H1 (cell line): Measurements from ENCODE around the gene PDK4. TPM values are rescaled to one million over a fixed set of nuclear protein-coding genes. Genes with fewer than 3 reads are reported as not detected.

Experiments
- CTCF ChIA-PET: fragments of 300-600 bp; sonication (Branson Sonifier 250); formaldehyde crosslinking; loops from one replicate; lab custom pipeline; 2021; ENCODE audit not compliant: partially characterized antibody; lab: Charles Lee
- POLR2A ChIA-PET: fragments of 300-600 bp; sonication (Branson Sonifier 250); formaldehyde crosslinking; loops from one replicate; lab custom pipeline; 2021; ENCODE audit warnings: inconsistent platforms; ENCODE audit not compliant: partially characterized antibody; lab: Charles Lee
- DNase-seq, 2 experiments: peaks; one replicate each; pipeline versions ENCODE4 v3.0.0 to v3.0.0-alpha.2; 2010 to 2022; ENCODE audit warnings: low spot score in 2 of 2, low read depth in 1 of 2, mixed read lengths in 1 of 2
- FAIRE-seq: peaks from 2 replicates; lab custom pipeline; 2011; peaks lifted over from hg19 to GRCh38; lab: Jason Lieb, UNC
- H2AFZ ChIP-seq: 2 replicates; pipeline ENCODE4 v1.8.1; 2012; ENCODE audit warnings: low read length, inconsistent platforms
- H2AK5ac ChIP-seq: 2 replicates; pipeline ENCODE4 v1.6.1; 2013; ENCODE audit warnings: low read depth, low read length
- H2BK120ac ChIP-seq: replicated peaks from 2 replicates; pipeline ENCODE3; 2013; ENCODE audit warnings: low read depth, low read length, inconsistent platforms
- H2BK12ac ChIP-seq: 2 replicates; pipeline ENCODE4 v1.6.1; 2013; ENCODE audit warnings: low read depth, low read length
- H2BK15ac ChIP-seq: 2 replicates; pipeline ENCODE4 v1.6.1; 2013; ENCODE audit warnings: low read length
- H2BK20ac ChIP-seq: 2 replicates; pipeline ENCODE4 v1.6.1; 2013; ENCODE audit warnings: low read length
- H2BK5ac ChIP-seq: 2 replicates; pipeline ENCODE4 v1.6.1; 2013; ENCODE audit warnings: low read depth, low read length
- H3K14ac ChIP-seq: 2 replicates; pipeline ENCODE4 v1.6.1; 2013; ENCODE audit warnings: inconsistent platforms; ENCODE audit not compliant: insufficient read length
- H3K18ac ChIP-seq: 2 replicates; pipeline ENCODE4 v1.6.1; 2013; ENCODE audit warnings: low read length; ENCODE audit errors: extremely low read depth
- H3K23ac ChIP-seq: 2 replicates; pipeline ENCODE4 v1.6.1; 2013; ENCODE audit warnings: inconsistent platforms; ENCODE audit not compliant: insufficient read length
- H3K23me2 ChIP-seq: 2 replicates; pipeline ENCODE4 v1.6.1; 2013; ENCODE audit warnings: low read depth, low read length
- H3K27ac ChIP-seq: 2 replicates; pipeline ENCODE4 v1.6.1; 2011; ENCODE audit warnings: low read depth, low read length, inconsistent platforms
- H3K27me3 ChIP-seq, 4 experiments: replicated peaks in 1 of 4; 1 replicate in 1 of 4; 2 replicates in 3 of 4; pipeline versions ENCODE4 v1.6.1 to v1.8.1; 2011 to 2013; ENCODE audit warnings: low read length in 3 of 4, mild to moderate bottlenecking in 3 of 4, inconsistent platforms in 2 of 4, mixed read lengths in 2 of 4, moderate library complexity in 1 of 4; ENCODE audit not compliant: control insufficient read depth in 3 of 4, insufficient read depth in 3 of 4; ENCODE audit errors: extremely low read depth in 1 of 4
- H3K36me3 ChIP-seq, 4 experiments: 2 replicates each; pipeline versions ENCODE4 v1.6.1 to v1.8.1; 2011 to 2013; ENCODE audit warnings: mild to moderate bottlenecking in 4 of 4, low read length in 3 of 4, moderate library complexity in 2 of 4, control low read depth in 1 of 4, inconsistent platforms in 1 of 4; ENCODE audit not compliant: insufficient read depth in 4 of 4, control insufficient read depth in 2 of 4
- H3K4ac ChIP-seq: replicated peaks from 2 replicates; pipeline ENCODE3; 2013; ENCODE audit warnings: low read length, low read depth, mixed read lengths, inconsistent platforms; ENCODE audit not compliant: insufficient read length
- H3K4me1 ChIP-seq, 4 experiments: replicated peaks in 1 of 4; 1 replicate in 1 of 4; 2 replicates in 3 of 4; pipeline versions ENCODE4 v1.6.1 to v1.8.1; 2011 to 2013; ENCODE audit warnings: low read length in 3 of 4, inconsistent platforms in 2 of 4, mixed read lengths in 1 of 4; ENCODE audit not compliant: insufficient read depth in 4 of 4, control insufficient read depth in 3 of 4
- H3K4me2 ChIP-seq, 2 experiments: 2 replicates each; pipeline versions ENCODE4 v1.6.1 to v1.8.1; 2011 to 2013; ENCODE audit warnings: low read depth in 2 of 2, low read length in 2 of 2, control low read depth in 1 of 2, inconsistent platforms in 1 of 2, mild to moderate bottlenecking in 1 of 2; ENCODE audit not compliant: insufficient read depth in 1 of 2
- H3K4me3 ChIP-seq, 4 experiments: fragments of 200-600, 300-600 bp in 1 of 4; sonication (generic), shearing (Covaris generic), sonication (Bioruptor Twin) in 1 of 4; 2 replicates each; pipeline versions ENCODE4 v1.5.1 to v1.8.1; 2011 to 2016; ENCODE audit warnings: low read length in 4 of 4, low read depth in 3 of 4, control low read depth in 2 of 4, inconsistent platforms in 2 of 4, mild to moderate bottlenecking in 2 of 4, mixed read lengths in 1 of 4, moderate library complexity in 1 of 4; ENCODE audit not compliant: insufficient read depth in 2 of 4; ENCODE audit errors: extremely low read depth in 1 of 4
- H3K56ac ChIP-seq: replicated peaks from 2 replicates; pipeline ENCODE3; 2013; ENCODE audit warnings: low read depth, mild to moderate bottlenecking, mixed read lengths, low read length, inconsistent platforms; ENCODE audit not compliant: insufficient read length
- H3K79me1 ChIP-seq: 2 replicates; pipeline ENCODE4 v1.6.1; 2013; ENCODE audit warnings: low read depth, low read length, control low read depth
- H3K79me2 ChIP-seq, 2 experiments: 2 replicates each; pipeline versions ENCODE4 v1.6.1 to v1.8.1; 2012 to 2013; ENCODE audit warnings: low read length in 2 of 2, mild to moderate bottlenecking in 2 of 2, inconsistent platforms in 1 of 2; ENCODE audit not compliant: insufficient read depth in 2 of 2, control insufficient read depth in 1 of 2
- H3K9ac ChIP-seq, 4 experiments: replicated peaks in 1 of 4; 1 replicate in 1 of 4; 2 replicates in 3 of 4; pipeline versions ENCODE4 v1.6.1 to v1.8.1; 2011 to 2013; ENCODE audit warnings: low read depth in 3 of 4, low read length in 3 of 4, control low read depth in 2 of 4, mild to moderate bottlenecking in 2 of 4, moderate library complexity in 2 of 4, inconsistent platforms in 1 of 4; ENCODE audit errors: extremely low read depth in 1 of 4
- H3K9me3 ChIP-seq, 2 experiments: 2 replicates each; pipeline versions ENCODE4 v1.6.1 to v1.8.1; 2012 to 2013; ENCODE audit warnings: mild to moderate bottlenecking in 2 of 2, moderate library complexity in 2 of 2, control low read depth in 1 of 2, inconsistent platforms in 1 of 2, low read depth in 1 of 2, low read length in 1 of 2, mixed read lengths in 1 of 2; ENCODE audit not compliant: insufficient read depth in 2 of 2
- H4K20me1 ChIP-seq, 2 experiments: replicated peaks in 1 of 2; 2 replicates each; pipeline versions ENCODE3 to v1.8.1; 2011 to 2013; ENCODE audit warnings: inconsistent platforms in 2 of 2, low read length in 2 of 2, mild to moderate bottlenecking in 1 of 2; ENCODE audit not compliant: insufficient read depth in 2 of 2, control insufficient read depth in 1 of 2
- H4K5ac ChIP-seq: 2 replicates; pipeline ENCODE4 v1.6.1; 2013; ENCODE audit warnings: low read length, low read depth, mixed read lengths, inconsistent platforms; ENCODE audit not compliant: insufficient read length
- H4K8ac ChIP-seq: 2 replicates; pipeline ENCODE4 v1.8.0; 2013; ENCODE audit warnings: mild to moderate bottlenecking, moderate library complexity, low read length, inconsistent platforms; ENCODE audit not compliant: insufficient read depth; ENCODE audit errors: extremely low read depth
- H4K91ac ChIP-seq: replicated peaks from 2 replicates; pipeline ENCODE3; 2013; ENCODE audit warnings: low read length, mixed read lengths, inconsistent platforms; ENCODE audit not compliant: insufficient read length
- BRCA1 ChIP-seq: IDR thresholded peaks from 2 replicates; pipeline ENCODE4 v1.6.1; 2012; ENCODE audit warnings: low read depth, low read length, improper control_type of control experiment
- CBX8 ChIP-seq: fragments of 300-800, 300-1000 bp; sonication (generic); IDR thresholded peaks from 2 replicates; pipeline ENCODE4 v1.7.1; 2016; ENCODE audit warnings: low read depth, low read length, borderline replicate concordance
- HDAC6 ChIP-seq: IDR thresholded peaks from one replicate; pipeline ENCODE4 v1.7.1; 2012; ENCODE audit warnings: low read depth, mild to moderate bottlenecking, inconsistent platforms, low read length, moderate library complexity
- RNF2 ChIP-seq: fragments of 200-900, 300-1000 bp; sonication (generic); IDR thresholded peaks from 2 replicates; pipeline ENCODE4 v1.7.1; 2016; ENCODE audit warnings: borderline replicate concordance, low read depth, mild to moderate bottlenecking, antibody characterized with exemption, low read length; ENCODE audit not compliant: poor library complexity, severe bottlenecking; ENCODE audit errors: missing control alignments
- TAF1 ChIP-seq: IDR thresholded peaks from 2 replicates; pipeline ENCODE4 v1.6.1; 2011; ENCODE audit warnings: mild to moderate bottlenecking, low read depth, low read length
- WGBS, 2 experiments: shearing (Covaris generic) in 1 of 2; methylation state at CpG; one replicate each; pipeline versions ENCODE4 v1.1.6 to v1.1.7; 2013 to 2015; ENCODE audit warnings: low lambda C conversion rate in 2 of 2, mixed read lengths in 2 of 2, inconsistent platforms in 1 of 2, low coverage in 1 of 2, missing lambda C conversion rate in 1 of 2; ENCODE audit not compliant: insufficient replicate concordance in 2 of 2, insufficient coverage in 1 of 2, insufficient read length in 1 of 2; ENCODE audit errors: extremely low coverage in 1 of 2, missing lambda C conversion rate in 1 of 2; 5-methylcytosine and 5-hydroxymethylcytosine counted together
- polyA plus RNA-seq, 7 experiments: library from polyadenylated mRNA; depleted of rRNA in 3 of 7; stranded (reverse) in 5 of 7; unstranded in 2 of 7; fragments of >200 nt in 5 of 7; fragments of 200-250 nt in 2 of 7; gene quantifications; 1 replicate in 5 of 7; 2 replicates in 1 of 7; 4 replicates in 1 of 7; pipeline versions ENCODE4 v1.2.1 to v1.2.3, GENCODE V29; 2011 to 2013; ENCODE audit warnings: missing spikeins in 2 of 7, mixed read lengths in 2 of 7
- total RNA-seq: library from RNA; stranded (reverse); fragmentation: NEBNext Ultra II Directional; extraction: Animal tissue kit (Norgen Biotek cat#: 25700); gene quantifications from 2 replicates; pipeline ENCODE4 v1.2.1, GENCODE V29; 2021

The PDK4 gene
- total and polyA plus RNA-seq, 2 of the 8 experiments (the other 6 are each of a cell fraction or from before 2014, with no cell fraction given), result 0.26 TPM; not detected in 1

- no peak overlapping the region for H3K23ac ChIP-seq
- no peak overlapping the region for H3K4ac ChIP-seq
- H3K23me2 ChIP-seq, result no peaks in the 10 kb centered on the region
- H2BK5ac ChIP-seq, result no peak overlapping the region
- H2AK5ac ChIP-seq, result no peak overlapping the region
- no peak overlapping the region for H2BK15ac ChIP-seq
- 93% methylated on average over 3 of the region's 3 CpGs; no CpG with 5 or more reads in 1 of the 2 experiments for WGBS, 2 experiments
- no peak overlapping the region for H3K27ac ChIP-seq
- no peaks in the 10 kb centered on the region for H3K79me1 ChIP-seq
- no peak overlapping the region for H2AFZ ChIP-seq
- H2BK120ac ChIP-seq, result no peak overlapping the region
- no peak for FAIRE-seq
- no peaks in the 10 kb centered on the region for H3K79me2 ChIP-seq
- H4K20me1 ChIP-seq, result no peaks in the 10 kb centered on the region
- H3K9me3 ChIP-seq, result no peaks in the 10 kb centered on the region
- H3K4me2 ChIP-seq, result no peak overlapping the region
- no peak for TF ChIP-seq TAF1
- TF ChIP-seq HDAC6, result no peak
- no peak for TF ChIP-seq BRCA1
- TF ChIP-seq CBX8, result no peak
- TF ChIP-seq RNF2, result no peak
- H4K8ac ChIP-seq, result no peak overlapping the region
- no peak overlapping the region for H3K18ac ChIP-seq
- H3K9ac ChIP-seq, result no peak overlapping the region
- H3K14ac ChIP-seq, result no peak overlapping the region
- ChIA-PET CTCF (interaction anchor here (0.7 to 1.7 kb wide), 3 partner anchors 13 to 68 kb away, joined by 3 to 5 read pairs (median 4); no protein-coding TSS in a partner anchor), POLR2A (no interaction called here)
- H3K27me3 ChIP-seq, result no peaks in the 10 kb centered on the region
- no peak overlapping the region for H3K56ac ChIP-seq
- H2BK20ac ChIP-seq, result no peak overlapping the region
- DNase-seq, result no peak
- H3K36me3 ChIP-seq, result no peaks in the 10 kb centered on the region
- H4K91ac ChIP-seq, result no peak overlapping the region
- no peak overlapping the region for H4K5ac ChIP-seq
- H2BK12ac ChIP-seq, result no peak overlapping the region
- H3K4me1 ChIP-seq, result no peaks in the 10 kb centered on the region
- no peak overlapping the region for H3K4me3 ChIP-seq
These were observed 26.5 kb upstream of the PDK4 start for GRCh38 chr7:95622859-95623258.
